Measurements from ENCODE around the gene SMNDC1.

GRCh38 chr10:110296966-110297365 is 7.8 kb downstream of the SMNDC1 start:
- TF ChIP-seq CTCF (IDR thresholded peaks at IDR 0.05; ENCODE audit: low read length) = no peak
- TF ChIP-seq EZH2phosphoT487 (IDR thresholded peaks at IDR 0.05; ENCODE audit: low read length) = no peak

All from MM.1S (cell line).